Mucosa of descending colon (tissue), 3 donors: ENCODE measurements around the gene RTN4. TPM values are rescaled to one million over a fixed set of nuclear protein-coding genes. Genes with fewer than 3 reads are reported as not detected.

Experiments used
- ATAC-seq: fragments of 200-7000 bp; cut with Tn5 transposase; one replicate; pipeline ENCODE4 v1.9.1; 2020; ENCODE audit warnings: mild to moderate bottlenecking, moderate library complexity
- DNase-seq, 3 donors: peaks; one replicate each; pipeline ENCODE4 v3.0.0-alpha.2; 2020
- H3K36me3 ChIP-seq: fragments of 200-600 bp; one replicate; pipeline ENCODE4 v1.8.0; 2021; ENCODE audit warnings: low read depth, mild to moderate bottlenecking
- H3K4me1 ChIP-seq: fragments of 200-600 bp; one replicate; pipeline ENCODE4 v1.8.0; 2021; ENCODE audit warnings: low read depth, mild to moderate bottlenecking
- H3K4me3 ChIP-seq: fragments of 200-600 bp; one replicate; pipeline ENCODE4 v1.8.0; 2021; ENCODE audit warnings: mild to moderate bottlenecking
- H3K9me3 ChIP-seq: fragments of 200-600 bp; one replicate; pipeline ENCODE4 v1.8.0; 2021; ENCODE audit warnings: mild to moderate bottlenecking
- intact Hi-C, 2 donors: fragments of 100-400 bp; cut with DNase I in 1 of 2; cut with micrococcal nuclease in 1 of 2; formaldehyde crosslinking; loops; one replicate each; pipeline versions ENCODE4 v1.11.0 to v1.11.1; 2022; cut with DNase I, micrococcal nuclease
- long read RNA-seq, 2 donors: library from polyadenylated mRNA; unstranded; transcript quantifications; one replicate each; pipeline ENCODE4 v2.0.0, GENCODE V29; 2019 to 2021
- total RNA-seq, 3 donors: library from RNA; stranded (reverse); fragmentation: NEBNext Ultra II Directional in 2 of 3; extraction: Animal tissue kit (Norgen Biotek cat#: 25700) in 2 of 3; gene quantifications; one replicate each; pipeline versions ENCODE4 v1.2.1 to v1.2.4, GENCODE V29; 2021 to 2023
- TF ChIP-seq, protein P1 (sequence below): fragments of 200-600 bp; IDR thresholded peaks from one replicate; pipeline ENCODE4 v1.8.0; 2022; ENCODE audit warnings: antibody characterized with exemption, mild to moderate bottlenecking
- donor health status: DM: no; HTN: no; CAD: no; lungs with moderate emphysema.
- donor health status: DM: no; HTN: no; CAD: no.
- donor health status: DM: no; HTN: yes; CAD: no.

RTN4 gene
- 100 to 1,000 TPM; 219 to 278 (median 224) TPM for total RNA-seq
- long read RNA-seq, donor 1, transcript RTN4-205 (7 exons, 1,898 nt): minor isoform, 23 of 262 reads
- long read RNA-seq, donor 1, transcript RTN4-204 (8 exons, 2,390 nt): minor isoform, 17 of 262 reads
- long read RNA-seq, donor 1, transcript RTN4-201 (7 exons, 2,333 nt): major isoform, 167 of 262 reads
- long read RNA-seq, donor 1, partial matches to known transcripts: 48 of 262 reads
- long read RNA-seq, donor 1, other reads (novel, unspliced or antisense): 7 of 262 reads
- long read RNA-seq, donor 2, transcript RTN4-205 (7 exons, 1,898 nt): major isoform, 116 of 140 reads
- long read RNA-seq, donor 2, transcript RTN4-201 (7 exons, 2,333 nt): minor isoform, 8 of 140 reads
- long read RNA-seq, donor 2, partial matches to known transcripts: 2 of 140 reads
- long read RNA-seq, donor 2, other reads (novel, unspliced or antisense): 14 of 140 reads

- peaks cover 26% of the 10 kb centered on the region for H3K4me1 ChIP-seq
- intact Hi-C loops: no loop called here
- peaks cover 3% of the 10 kb centered on the region for H3K36me3 ChIP-seq
- TF ChIP-seq, protein P1, sequence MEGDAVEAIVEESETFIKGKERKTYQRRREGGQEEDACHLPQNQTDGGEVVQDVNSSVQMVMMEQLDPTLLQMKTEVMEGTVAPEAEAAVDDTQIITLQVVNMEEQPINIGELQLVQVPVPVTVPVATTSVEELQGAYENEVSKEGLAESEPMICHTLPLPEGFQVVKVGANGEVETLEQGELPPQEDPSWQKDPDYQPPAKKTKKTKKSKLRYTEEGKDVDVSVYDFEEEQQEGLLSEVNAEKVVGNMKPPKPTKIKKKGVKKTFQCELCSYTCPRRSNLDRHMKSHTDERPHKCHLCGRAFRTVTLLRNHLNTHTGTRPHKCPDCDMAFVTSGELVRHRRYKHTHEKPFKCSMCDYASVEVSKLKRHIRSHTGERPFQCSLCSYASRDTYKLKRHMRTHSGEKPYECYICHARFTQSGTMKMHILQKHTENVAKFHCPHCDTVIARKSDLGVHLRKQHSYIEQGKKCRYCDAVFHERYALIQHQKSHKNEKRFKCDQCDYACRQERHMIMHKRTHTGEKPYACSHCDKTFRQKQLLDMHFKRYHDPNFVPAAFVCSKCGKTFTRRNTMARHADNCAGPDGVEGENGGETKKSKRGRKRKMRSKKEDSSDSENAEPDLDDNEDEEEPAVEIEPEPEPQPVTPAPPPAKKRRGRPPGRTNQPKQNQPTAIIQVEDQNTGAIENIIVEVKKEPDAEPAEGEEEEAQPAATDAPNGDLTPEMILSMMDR: no peak
- peak within 1 kb of the TSS; percentile 98 for H3K4me3 ChIP-seq
- no peaks in the 10 kb centered on the region for H3K9me3 ChIP-seq
- DNase-seq (peak; percentile 97 to 99 (median 99)), ATAC-seq (peak; percentile 90)
Measured at GRCh38 chr2:55050100-55050994, at the start of gene RTN4. RTN4 (minus strand) TSS chr2:55050451; CDS start chr2:55050300, 151 bp downstream.

DNA sequence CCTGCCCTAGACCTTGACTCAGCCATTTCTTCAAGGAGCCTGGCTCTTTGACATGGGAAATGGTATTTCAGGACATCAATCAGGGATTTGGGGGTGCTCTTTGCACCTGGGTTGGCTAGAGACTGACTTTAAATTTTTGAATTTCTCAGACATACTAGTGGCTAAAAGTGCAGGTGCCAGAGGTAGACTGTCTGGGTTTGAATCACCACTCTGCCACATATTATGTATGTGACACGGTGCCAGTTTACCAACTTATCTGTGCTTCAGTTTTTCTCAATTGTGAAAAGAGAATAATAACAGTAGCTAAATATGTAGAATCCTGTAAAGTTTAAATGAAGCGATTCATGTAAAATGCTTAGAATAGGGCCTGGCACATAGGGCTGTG, 49.2 kb upstream of the RTN4 start:
- ATAC-seq (no peak), DNase-seq (no peak)
- no peaks in the 10 kb centered on the region for H3K9me3 ChIP-seq
- intact Hi-C loops: no loop called here
- TF ChIP-seq, protein P1: no peak
- H3K4me1 ChIP-seq: no peaks in the 10 kb centered on the region
- H3K4me3 ChIP-seq: no peak overlapping the region
- H3K36me3 ChIP-seq: no peaks in the 10 kb centered on the region

GRCh38 chr2:55097461-55098410, 47.5 kb upstream of the RTN4 start:
- DNase-seq (no peak), ATAC-seq (peak; percentile 88)
- intact Hi-C loops: no loop called here
- TF ChIP-seq, protein P1: no peak
- Histone ChIP-seq H3K4me1 (no peaks in the 10 kb centered on the region), H3K9me3 (no peaks in the 10 kb centered on the region), H3K4me3 (no peak overlapping the region), H3K36me3 (no peaks in the 10 kb centered on the region)

DNA sequence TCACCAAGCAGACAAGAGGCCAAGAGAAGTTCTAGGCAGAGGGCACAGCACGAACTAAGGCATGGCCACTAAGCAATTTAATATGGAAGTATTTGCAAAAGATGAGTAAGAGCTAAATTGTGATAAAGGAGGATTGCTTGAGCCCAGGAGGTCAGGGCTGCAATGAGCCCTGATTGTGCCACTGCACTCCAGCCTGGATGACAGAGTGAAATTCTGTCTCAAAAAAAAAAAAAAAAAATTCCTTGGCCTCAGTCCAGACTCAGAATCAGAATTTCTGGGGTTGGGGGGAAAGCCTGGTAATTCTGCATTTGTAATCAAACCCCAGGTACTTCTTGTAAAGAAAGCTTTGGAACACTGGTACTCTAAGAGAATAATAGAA, 46.8 kb upstream of the RTN4 start:
- DNase-seq (no peak), ATAC-seq (peak; percentile 21)
- TF ChIP-seq, protein P1: no peak
- no peak overlapping the region for H3K4me3 ChIP-seq
- H3K36me3 ChIP-seq: no peaks in the 10 kb centered on the region
- intact Hi-C loops: no loop called here
- H3K9me3 ChIP-seq: no peaks in the 10 kb centered on the region
- H3K4me1 ChIP-seq: peaks cover 3% of the 10 kb centered on the region

DNA sequence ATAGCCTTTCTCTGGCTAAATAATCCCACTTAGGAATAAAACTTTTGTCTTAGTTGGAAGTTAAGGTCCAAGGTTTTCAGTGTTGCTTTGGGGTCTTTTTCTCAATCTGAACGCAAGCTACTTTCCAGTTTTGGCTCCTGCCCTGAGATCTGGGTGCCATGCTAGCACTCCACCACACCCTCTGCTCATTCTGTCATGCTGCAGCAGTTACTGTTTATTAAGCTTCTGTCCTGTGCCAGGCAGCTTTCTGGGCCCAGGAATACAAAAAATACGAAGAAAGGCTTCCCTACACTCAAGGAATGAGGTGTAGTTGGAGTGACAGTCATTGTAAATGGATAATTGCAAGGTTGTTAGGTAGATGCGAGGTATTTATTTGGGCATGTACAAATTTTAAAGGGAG, 46.3 kb upstream of the RTN4 start:
- DNase-seq (no peak), ATAC-seq (no peak)
- TF ChIP-seq, protein P1: no peak
- no peak overlapping the region for H3K4me3 ChIP-seq
- peaks cover 3% of the 10 kb centered on the region for H3K4me1 ChIP-seq
- H3K9me3 ChIP-seq: no peaks in the 10 kb centered on the region
- no peaks in the 10 kb centered on the region for H3K36me3 ChIP-seq
- intact Hi-C loops: no loop called here
